Erythroblast (primary cell): ENCODE data around the gene C10orf90.

Source experiments
- DNase-seq, 2 experiments: peaks; one replicate each; lab custom pipeline; 2025; lab: John Stamatoyannopoulos, UW
- GATA1 ChIP-seq: IDR thresholded peaks from 2 replicates; pipeline ENCODE4 v1.6.1; 2011; ENCODE audit warnings: low read depth, mild to moderate bottlenecking, control low read depth, low read length, moderate library complexity
- POLR2A ChIP-seq: IDR thresholded peaks from 2 replicates; pipeline ENCODE4 v1.6.1; 2011; ENCODE audit warnings: mild to moderate bottlenecking, low read length

C10orf90 gene

GRCh38 chr10:126598009-126598408, 72.5 kb downstream of the C10orf90 start:
- DNase-seq: peak; percentile 30 to 57
- no peak for TF ChIP-seq GATA1
- no peak for TF ChIP-seq POLR2A

GRCh38 chr10:126597211-126597610, 73.3 kb downstream of the C10orf90 start:
- no peak for DNase-seq

GRCh38 chr10:126596472-126597016, 73.9 kb downstream of the C10orf90 start:
- no peak for DNase-seq
- TF ChIP-seq POLR2A: no peak
- no peak for TF ChIP-seq GATA1

More at GRCh38 chr10:126597211-126597610, 73.3 kb downstream of the C10orf90 start:
- TF ChIP-seq POLR2A (no peak), GATA1 (no peak)

GRCh38 chr10:126595160-126595559, 75.3 kb downstream of the C10orf90 start:
- DNase-seq: no peak
- TF ChIP-seq GATA1 (no peak), POLR2A (no peak)

- TF ChIP-seq GATA1 (no peak), POLR2A (no peak)
- DNase-seq: no peak
Observed at GRCh38 chr10:126593968-126594701, 76.4 kb downstream of the C10orf90 start.

- no peak for DNase-seq
Observed at GRCh38 chr10:126592901-126593300, 77.6 kb downstream of the C10orf90 start.

GRCh38 chr10:126588024-126588423, 82.5 kb downstream of the C10orf90 start:
- no peak for DNase-seq

More at GRCh38 chr10:126592901-126593300, 77.6 kb downstream of the C10orf90 start:
- TF ChIP-seq GATA1 (no peak), POLR2A (no peak)

GRCh38 chr10:126586878-126587277, 83.6 kb downstream of the C10orf90 start:
- DNase-seq: no peak
- no peak for TF ChIP-seq GATA1

More at GRCh38 chr10:126588024-126588423, 82.5 kb downstream of the C10orf90 start:
- TF ChIP-seq POLR2A (no peak), GATA1 (no peak)

- no peak for DNase-seq
- TF ChIP-seq GATA1 (no peak), POLR2A (no peak)
Observed at GRCh38 chr10:126586128-126586527, 84.4 kb downstream of the C10orf90 start.

GRCh38 chr10:126585249-126586017, 85.1 kb downstream of the C10orf90 start:
- DNase-seq: no peak
- TF ChIP-seq POLR2A (no peak), GATA1 (no peak)

GRCh38 chr10:126584836-126585235, 85.7 kb downstream of the C10orf90 start:
- TF ChIP-seq GATA1 (no peak), POLR2A (no peak)
- no peak for DNase-seq

GRCh38 chr10:126583552-126584200, 86.8 kb downstream of the C10orf90 start:
- TF ChIP-seq GATA1 (no peak), POLR2A (no peak)
- no peak for DNase-seq

- TF ChIP-seq POLR2A (no peak), GATA1 (no peak)
Observed at GRCh38 chr10:126581648-126582046, 88.8 kb downstream of the C10orf90 start.

GRCh38 chr10:126580873-126581647, 89.4 kb downstream of the C10orf90 start:
- no peak for DNase-seq
- TF ChIP-seq POLR2A: no peak
- no peak for TF ChIP-seq GATA1

More at GRCh38 chr10:126581648-126582046, 88.8 kb downstream of the C10orf90 start:
- no peak for DNase-seq
